IMR-90 (cell line): ENCODE data around the gene ST14. TPM values are rescaled to one million over a fixed set of nuclear protein-coding genes. Genes with fewer than 3 reads are reported as not detected.
A peak's percentile ranks its signal among the peaks of the same experiment; 100 is the strongest.

Experiments
- ATAC-seq: fragments of 200-7000 bp; cut with Tn5 transposase; 2 replicates; pipeline ENCODE4 v1.9.1; 2020; ENCODE audit warnings: low read depth, mild to moderate bottlenecking, moderate library complexity
- BruUV-seq: library from RNA; stranded (reverse); fragments of 400-500 nt; replicated peaks from 2 replicates; lab custom pipeline; 2021; lab: Mats Ljungman, UMichigan
- CTCF ChIA-PET: fragments of 300-600 bp; formaldehyde crosslinking; extraction: SDS; loops from one replicate; lab custom pipeline; 2021; ENCODE audit warnings: antibody characterized with exemption; lab: Yijun Ruan, JAX
- POLR2A ChIA-PET: fragments of 300-600 bp; sonication (Branson Sonifier 250); formaldehyde crosslinking; loops from one replicate; lab custom pipeline; 2022; ENCODE audit warnings: antibody characterized with exemption; ENCODE audit not compliant: unreplicated experiment; lab: Charles Lee
- DNase-seq: peaks from one replicate; pipeline ENCODE4 v3.0.0; 2013
- H2AFZ ChIP-seq: replicated peaks from 2 replicates; pipeline ENCODE3; 2013; ENCODE audit warnings: low read length, mild to moderate bottlenecking; ENCODE audit not compliant: poor library complexity
- H2AK5ac ChIP-seq: 2 replicates; pipeline ENCODE4 v1.6.1; 2013; ENCODE audit warnings: low read depth, low read length, inconsistent platforms
- H2AK9ac ChIP-seq: replicated peaks from 2 replicates; pipeline ENCODE3; 2013; ENCODE audit warnings: mild to moderate bottlenecking, low read depth, low read length, moderate library complexity; ENCODE audit not compliant: poor library complexity
- H2BK120ac ChIP-seq: 2 replicates; pipeline ENCODE4 v1.6.1; 2013; ENCODE audit warnings: low read depth, low read length, inconsistent platforms
- H2BK15ac ChIP-seq: 3 replicates; pipeline ENCODE4 v1.6.1; 2013; ENCODE audit warnings: low read depth, low read length, inconsistent platforms
- H2BK20ac ChIP-seq: 2 replicates; pipeline ENCODE4 v1.6.1; 2013; ENCODE audit warnings: low read depth, mild to moderate bottlenecking, inconsistent platforms, low read length, moderate library complexity
- H2BK5ac ChIP-seq: 2 replicates; pipeline ENCODE4 v1.6.1; 2013; ENCODE audit warnings: mild to moderate bottlenecking, low read depth, low read length, inconsistent platforms; ENCODE audit not compliant: poor library complexity, severe bottlenecking
- H3K14ac ChIP-seq: replicated peaks from 2 replicates; pipeline ENCODE4 v1.6.1; 2013; ENCODE audit warnings: low read depth, low read length, inconsistent platforms
- H3K18ac ChIP-seq: 2 replicates; pipeline ENCODE4 v1.6.1; 2013; ENCODE audit warnings: low read depth, low read length, control low read depth
- H3K23ac ChIP-seq: 2 replicates; pipeline ENCODE4 v1.6.1; 2013; ENCODE audit warnings: low read depth, low read length, inconsistent platforms
- H3K27ac ChIP-seq: 2 replicates; pipeline ENCODE4 v1.5.1; 2013; ENCODE audit warnings: mild to moderate bottlenecking, control low read depth, low read length; ENCODE audit not compliant: insufficient read depth
- H3K27me3 ChIP-seq: 2 replicates; pipeline ENCODE4 v1.6.1; 2013; ENCODE audit warnings: low read length; ENCODE audit not compliant: control insufficient read depth, insufficient read depth
- H3K36me3 ChIP-seq: 2 replicates; pipeline ENCODE4 v1.6.1; 2013; ENCODE audit warnings: low read length, mixed read lengths; ENCODE audit not compliant: control insufficient read depth, insufficient read depth
- H3K4ac ChIP-seq: 2 replicates; pipeline ENCODE4 v1.6.1; 2013; ENCODE audit warnings: low read depth, low read length, inconsistent platforms
- H3K4me1 ChIP-seq: 2 replicates; pipeline ENCODE4 v1.6.1; 2013; ENCODE audit warnings: low read length, mixed read lengths; ENCODE audit not compliant: control insufficient read depth, insufficient read depth
- H3K4me2 ChIP-seq: 2 replicates; pipeline ENCODE4 v1.6.1; 2013; ENCODE audit warnings: low read depth, mild to moderate bottlenecking, control low read depth, low read length, moderate library complexity
- H3K4me3 ChIP-seq: 2 replicates; pipeline ENCODE4 v1.5.1; 2013; ENCODE audit warnings: low read depth, mild to moderate bottlenecking, control low read depth, low read length, moderate library complexity; ENCODE audit not compliant: insufficient read depth
- H3K56ac ChIP-seq: 2 replicates; pipeline ENCODE4 v1.6.1; 2013; ENCODE audit warnings: low read length, inconsistent platforms; ENCODE audit not compliant: insufficient read depth; ENCODE audit errors: extremely low read depth
- H3K79me1 ChIP-seq, 2 experiments: 2 replicates each; pipeline ENCODE4 v1.6.1; 2013; ENCODE audit warnings: low read length in 2 of 2, inconsistent platforms in 1 of 2, low read depth in 1 of 2
- H3K9ac ChIP-seq: 2 replicates; pipeline ENCODE4 v1.6.1; 2013; ENCODE audit warnings: low read depth, low read length, control low read depth
- H3K9me1 ChIP-seq: 2 replicates; pipeline ENCODE4 v1.6.1; 2013; ENCODE audit warnings: low read length, inconsistent platforms; ENCODE audit not compliant: insufficient read depth
- H3K9me3 ChIP-seq: 2 replicates; pipeline ENCODE4 v1.6.1; 2013; ENCODE audit warnings: low read length; ENCODE audit not compliant: control insufficient read depth, insufficient read depth
- H4K20me1 ChIP-seq: 2 replicates; pipeline ENCODE4 v1.6.1; 2013; ENCODE audit warnings: low read length, inconsistent platforms; ENCODE audit not compliant: insufficient read depth
- H4K5ac ChIP-seq: 2 replicates; pipeline ENCODE4 v1.6.1; 2013; ENCODE audit warnings: mild to moderate bottlenecking, low read depth, low read length, control low read depth
- H4K8ac ChIP-seq, 2 experiments: 2 replicates each; pipeline ENCODE4 v1.6.1; 2013; ENCODE audit warnings: low read depth in 2 of 2, low read length in 2 of 2, control low read depth in 1 of 2, inconsistent platforms in 1 of 2
- H4K91ac ChIP-seq: 2 replicates; pipeline ENCODE4 v1.6.1; 2013; ENCODE audit warnings: low read depth, low read length, inconsistent platforms; ENCODE audit not compliant: insufficient read depth
- BHLHE40 ChIP-seq: fragments of 150-350 bp; IDR thresholded peaks from 2 replicates; pipeline ENCODE4 v1.6.1; 2016; ENCODE audit warnings: mild to moderate bottlenecking, low read depth, low read length
- CEBPB ChIP-seq: IDR thresholded peaks from 2 replicates; pipeline ENCODE4 v1.6.1; 2012; ENCODE audit warnings: low read depth, low read length, improper control_type of control experiment
- CHD1 ChIP-seq: IDR thresholded peaks from 2 replicates; pipeline ENCODE4 v1.6.1; 2012; ENCODE audit warnings: low read depth, low read length, improper control_type of control experiment
- FOS ChIP-seq: fragments of 150-350 bp; IDR thresholded peaks from 2 replicates; pipeline ENCODE4 v1.6.1; 2016; ENCODE audit warnings: low read depth, low read length
- MAFK ChIP-seq: IDR thresholded peaks from 2 replicates; pipeline ENCODE4 v1.6.1; 2012; ENCODE audit warnings: low read depth, low read length, improper control_type of control experiment
- MAZ ChIP-seq: IDR thresholded peaks from 2 replicates; pipeline ENCODE4 v1.6.1; 2012; ENCODE audit warnings: low read depth, mild to moderate bottlenecking, low read length, improper control_type of control experiment, moderate library complexity, borderline replicate concordance
- MXI1 ChIP-seq: IDR thresholded peaks from 2 replicates; pipeline ENCODE4 v1.6.1; 2012; ENCODE audit warnings: low read depth, mild to moderate bottlenecking, low read length, moderate library complexity, borderline replicate concordance
- NFE2L2 ChIP-seq: fragments of 150-350 bp; IDR thresholded peaks from 2 replicates; pipeline ENCODE4 v1.6.1; 2016; ENCODE audit warnings: low read depth, mild to moderate bottlenecking, low read length
- POLR2A ChIP-seq: IDR thresholded peaks from 2 replicates; pipeline ENCODE4 v1.6.1; 2012; ENCODE audit warnings: mild to moderate bottlenecking, low read depth, low read length
- RAD21 ChIP-seq: IDR thresholded peaks from 2 replicates; pipeline ENCODE4 v1.6.1; 2012; ENCODE audit warnings: low read length, improper control_type of control experiment
- RCOR1 ChIP-seq: IDR thresholded peaks from 2 replicates; pipeline ENCODE4 v1.6.1; 2012; ENCODE audit warnings: mild to moderate bottlenecking, low read length, improper control_type of control experiment; ENCODE audit not compliant: insufficient replicate concordance
- RFX5 ChIP-seq: IDR thresholded peaks from 2 replicates; pipeline ENCODE4 v1.8.0; 2012; ENCODE audit warnings: low read depth, mild to moderate bottlenecking, low read length, moderate library complexity
- SMC3 ChIP-seq: fragments of 150-350 bp; IDR thresholded peaks from 2 replicates; pipeline ENCODE4 v1.6.1; 2016; ENCODE audit warnings: low read depth, mild to moderate bottlenecking, antibody characterized with exemption, low read length, moderate library complexity
- USF2 ChIP-seq: fragments of 150-350 bp; IDR thresholded peaks from 2 replicates; pipeline ENCODE4 v1.6.1; 2017; ENCODE audit warnings: mild to moderate bottlenecking, antibody characterized with exemption, low read length, low read depth
- WGBS, 2 experiments: methylation state at CpG; one replicate each; pipeline versions ENCODE4 v1.1.5 to v1.1.7; 2013; ENCODE audit warnings: missing lambda C conversion rate in 2 of 2; ENCODE audit not compliant: insufficient read length in 1 of 2; ENCODE audit errors: extremely low coverage in 2 of 2; 5-methylcytosine and 5-hydroxymethylcytosine counted together
- dilution Hi-C: fragments of 300-500 bp; cut with HindIII; formaldehyde crosslinking; loops from one replicate; pipeline ENCODE4 v1.14.3; 2018; ENCODE audit warnings: low sequenced_read_pairs; ENCODE audit not compliant: unreplicated experiment
- in situ Hi-C: fragments of 300-500 bp; cut with MboI; formaldehyde crosslinking; loops from 3 replicates; pipeline ENCODE4 v1.14.3; 2019; ENCODE audit warnings: low sequenced_read_pairs, inconsistent platforms, mixed read lengths
- intact Hi-C: fragments of 100-400 bp; cut with micrococcal nuclease; formaldehyde crosslinking; loops from 2 replicates; pipeline ENCODE4 v1.10.0; 2022
- polyA plus RNA-seq, 3 experiments: library from polyadenylated mRNA; depleted of rRNA; stranded (reverse); fragments of >200 nt; gene quantifications; 2 replicates each; pipeline ENCODE4 v1.2.3, GENCODE V29; 2012; ENCODE audit warnings: low replicate concordance in 1 of 3
- total RNA-seq: library from RNA; depleted of rRNA; stranded (reverse); fragments of >200 nt; gene quantifications from 2 replicates; pipeline ENCODE4 v1.2.3, GENCODE V29; 2012
- TF ChIP-seq, protein P1 (sequence below): conservative IDR thresholded peaks from 2 replicates; pipeline ENCODE4 v1.5.1; 2012; ENCODE audit warnings: mild to moderate bottlenecking, low read depth, low read length, improper control_type of control experiment

ST14 gene
- total and polyA plus RNA-seq, 2 of the 4 experiments (the other 2 are of a cell fraction), result not detected

GRCh38 chr11:130121445-130121978 lies 38.1 kb upstream of the ST14 start:
- no peak overlapping the region for H2AK9ac ChIP-seq

More at GRCh38 chr11:130121445-130121978, 38.1 kb upstream of the ST14 start:
- H3K9ac ChIP-seq, result no peak overlapping the region
- no peak overlapping the region for H4K91ac ChIP-seq
- no peaks in the 10 kb centered on the region for H3K9me3 ChIP-seq
- DNase-seq, result peak; percentile 81
- H3K27me3 ChIP-seq, result no peaks in the 10 kb centered on the region; the same call in none of the 2 replicates
- H2BK20ac ChIP-seq, result no peak overlapping the region
- intact Hi-C loops, result loop anchor here (5.0 kb wide), 1 partner anchor 619 kb away; no protein-coding TSS in a partner anchor
- peaks cover 12% of the 10 kb centered on the region for H3K9me1 ChIP-seq
- ChIA-PET POLR2A (no interaction called here), CTCF (interaction anchor here (0.6 to 1.3 kb wide), 2 partner anchors 198 to 246 kb away, joined by 4 to 6 read pairs; no protein-coding TSS in a partner anchor)
- no peak overlapping the region for H2BK120ac ChIP-seq
- dilution Hi-C loops, result no loop called here
- no peak overlapping the region for H2BK15ac ChIP-seq
- H3K36me3 ChIP-seq, result peaks cover 30% of the 10 kb centered on the region
- H3K79me1 ChIP-seq, result peaks cover 4 to 32% of the 10 kb centered on the region in 2 experiments; a peak in 2 of 4 replicates
- peaks cover 5% of the 10 kb centered on the region for H3K4me1 ChIP-seq
- H3K4me3 ChIP-seq, result no peak overlapping the region
- H3K23ac ChIP-seq, result no peak overlapping the region
- H4K5ac ChIP-seq, result no peak overlapping the region
- H3K18ac ChIP-seq, result no peak overlapping the region
- H3K4me2 ChIP-seq, result no peak overlapping the region
- TF ChIP-seq RFX5, result no peak
- TF ChIP-seq MXI1, result 0 out of 2 replicates have a peak, but pooled peaks have one; percentile 54
- TF ChIP-seq USF2, result no peak
- TF ChIP-seq, protein P1, sequence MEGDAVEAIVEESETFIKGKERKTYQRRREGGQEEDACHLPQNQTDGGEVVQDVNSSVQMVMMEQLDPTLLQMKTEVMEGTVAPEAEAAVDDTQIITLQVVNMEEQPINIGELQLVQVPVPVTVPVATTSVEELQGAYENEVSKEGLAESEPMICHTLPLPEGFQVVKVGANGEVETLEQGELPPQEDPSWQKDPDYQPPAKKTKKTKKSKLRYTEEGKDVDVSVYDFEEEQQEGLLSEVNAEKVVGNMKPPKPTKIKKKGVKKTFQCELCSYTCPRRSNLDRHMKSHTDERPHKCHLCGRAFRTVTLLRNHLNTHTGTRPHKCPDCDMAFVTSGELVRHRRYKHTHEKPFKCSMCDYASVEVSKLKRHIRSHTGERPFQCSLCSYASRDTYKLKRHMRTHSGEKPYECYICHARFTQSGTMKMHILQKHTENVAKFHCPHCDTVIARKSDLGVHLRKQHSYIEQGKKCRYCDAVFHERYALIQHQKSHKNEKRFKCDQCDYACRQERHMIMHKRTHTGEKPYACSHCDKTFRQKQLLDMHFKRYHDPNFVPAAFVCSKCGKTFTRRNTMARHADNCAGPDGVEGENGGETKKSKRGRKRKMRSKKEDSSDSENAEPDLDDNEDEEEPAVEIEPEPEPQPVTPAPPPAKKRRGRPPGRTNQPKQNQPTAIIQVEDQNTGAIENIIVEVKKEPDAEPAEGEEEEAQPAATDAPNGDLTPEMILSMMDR, result no peak
- TF ChIP-seq CEBPB, result no peak
- TF ChIP-seq FOS, result no peak
- TF ChIP-seq RAD21, result no peak
- no peak for TF ChIP-seq MAZ
- no peak for TF ChIP-seq RCOR1
- no peak for TF ChIP-seq CHD1
- no peak for TF ChIP-seq BHLHE40
- peak; percentile 30; the same call in 1 of the 2 replicates for TF ChIP-seq MAFK
- TF ChIP-seq NFE2L2, result no peak
- TF ChIP-seq SMC3, result no peak
- no peak for TF ChIP-seq POLR2A
- no peak overlapping the region for H2BK5ac ChIP-seq
- H4K8ac ChIP-seq, result no peak overlapping the region
- H2AK5ac ChIP-seq, result no peak overlapping the region
- no peak overlapping the region for H2AFZ ChIP-seq
- no peak overlapping the region for H3K27ac ChIP-seq
- in situ Hi-C loops, result no loop called here
- ATAC-seq, result peak; percentile 71
- no peak overlapping the region for H3K4ac ChIP-seq
- peaks cover 20% of the 10 kb centered on the region for H4K20me1 ChIP-seq
- no peak overlapping the region for H3K14ac ChIP-seq
- H3K56ac ChIP-seq, result no peak overlapping the region
- TSS peak; percentile 88 for BruUV-seq
- WGBS, 2 experiments, result 0% methylated on average over 1 of the region's 5 CpGs; no CpG with 5 or more reads in 1 of the 2 experiments
